Measurements from ENCODE around the gene EXOSC6. TPM values are rescaled to one million over a fixed set of nuclear protein-coding genes. Genes with fewer than 3 reads are reported as not detected.
A peak's percentile ranks its signal among the peaks of the same experiment; 100 is the strongest.
"Not testable (repeated sequence)": the region's sequence is repeated elsewhere in the genome, so short reads cannot be mapped to it uniquely, and the experiment has no call there.

Gene EXOSC6
- total and polyA plus RNA-seq, 2 experiments from 2014 or later: 13.7 to 27.8 TPM

GRCh38 chr16:70292148-70292547, 40.4 kb upstream of the EXOSC6 start:
- not testable (repeated sequence) for H3K4me1 ChIP-seq (ENCODE audit: insufficient read depth); H3K9me2 ChIP-seq (ENCODE audit: insufficient read depth); H3K4me2 ChIP-seq; ATAC-seq; H3K27me3 ChIP-seq (ENCODE audit: insufficient read depth); H3K4me3 Mint-ChIP-seq; H3F3A ChIP-seq (replicated peaks; ENCODE audit: low read depth); H3K4me3 ChIP-seq; H3K4me1 Mint-ChIP-seq; H3K9me3 Mint-ChIP-seq; H3K27ac Mint-ChIP-seq; H4K20me1 ChIP-seq (replicated peaks; ENCODE audit: insufficient read depth); H3K27ac ChIP-seq (ENCODE audit: low read depth); H3K36me3 ChIP-seq (ENCODE audit: insufficient read depth); DNase-seq (ENCODE audit: low spot score)
- H3K79me2 ChIP-seq (replicated peaks; ENCODE audit: insufficient read depth): peaks cover 20% of the 10 kb centered on the region
- H3K27me3 Mint-ChIP-seq (ENCODE audit: insufficient read depth, low read depth, poor library complexity): peaks cover 16% of the 10 kb centered on the region
- peak overlapping the region; percentile 23; the same call in 1 of the 2 replicates for H2AFZ ChIP-seq
- H3K36me3 Mint-ChIP-seq (ENCODE audit: low read depth): peaks cover 21% of the 10 kb centered on the region

DNA sequence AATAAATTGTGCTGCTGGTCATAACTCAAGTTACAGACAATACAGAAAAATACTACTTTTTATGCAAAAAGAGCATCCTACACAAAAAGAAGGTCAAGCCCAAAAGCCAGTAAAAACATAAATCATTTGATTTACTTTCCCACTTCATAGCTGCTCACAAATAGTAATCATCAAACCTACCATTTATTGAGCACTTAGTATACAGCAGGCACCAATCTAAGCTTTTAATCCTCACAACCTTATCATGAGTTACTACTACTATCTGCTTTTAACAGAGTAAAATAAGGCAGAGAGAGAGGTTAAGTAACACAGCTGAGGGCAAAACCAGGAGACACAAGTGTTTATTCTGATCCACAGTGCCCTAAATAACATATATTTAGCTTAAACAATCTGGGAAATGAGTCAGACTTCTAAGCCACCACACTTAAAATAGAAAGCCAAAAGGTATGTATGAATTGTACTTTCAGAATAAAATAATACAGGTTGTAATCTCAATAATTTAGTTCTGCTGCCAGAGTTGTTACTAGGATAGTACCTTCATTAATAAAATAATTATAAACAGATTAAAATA, 39.3 kb upstream of the EXOSC6 start:
- ATAC-seq: no peak
- H3K4me3 ChIP-seq: no peak overlapping the region
- TF ChIP-seq REST (IDR thresholded peaks at IDR 0.05; ENCODE audit: unreplicated experiment) (no peak), STAT1 (IDR thresholded peaks at IDR 0.05; ENCODE audit: unreplicated experiment) (no peak), NANOG (IDR thresholded peaks at IDR 0.05; ENCODE audit: borderline replicate concordance) (no peak), JUNB (IDR thresholded peaks at IDR 0.05; ENCODE audit: unreplicated experiment) (no peak), EZH2phosphoT487 (IDR thresholded peaks at IDR 0.05; ENCODE audit: unreplicated experiment) (no peak), ZNF331 (CRISPR knock-in tag; IDR thresholded peaks at IDR 0.05; ENCODE audit: low read depth) (no peak), POLR2AphosphoS5 (IDR thresholded peaks at IDR 0.05; ENCODE audit: low read depth) (no peak), EZH2 (IDR thresholded peaks at IDR 0.05; ENCODE audit: low read depth, unreplicated experiment) (no peak)
- TF ChIP-seq, protein P1, sequence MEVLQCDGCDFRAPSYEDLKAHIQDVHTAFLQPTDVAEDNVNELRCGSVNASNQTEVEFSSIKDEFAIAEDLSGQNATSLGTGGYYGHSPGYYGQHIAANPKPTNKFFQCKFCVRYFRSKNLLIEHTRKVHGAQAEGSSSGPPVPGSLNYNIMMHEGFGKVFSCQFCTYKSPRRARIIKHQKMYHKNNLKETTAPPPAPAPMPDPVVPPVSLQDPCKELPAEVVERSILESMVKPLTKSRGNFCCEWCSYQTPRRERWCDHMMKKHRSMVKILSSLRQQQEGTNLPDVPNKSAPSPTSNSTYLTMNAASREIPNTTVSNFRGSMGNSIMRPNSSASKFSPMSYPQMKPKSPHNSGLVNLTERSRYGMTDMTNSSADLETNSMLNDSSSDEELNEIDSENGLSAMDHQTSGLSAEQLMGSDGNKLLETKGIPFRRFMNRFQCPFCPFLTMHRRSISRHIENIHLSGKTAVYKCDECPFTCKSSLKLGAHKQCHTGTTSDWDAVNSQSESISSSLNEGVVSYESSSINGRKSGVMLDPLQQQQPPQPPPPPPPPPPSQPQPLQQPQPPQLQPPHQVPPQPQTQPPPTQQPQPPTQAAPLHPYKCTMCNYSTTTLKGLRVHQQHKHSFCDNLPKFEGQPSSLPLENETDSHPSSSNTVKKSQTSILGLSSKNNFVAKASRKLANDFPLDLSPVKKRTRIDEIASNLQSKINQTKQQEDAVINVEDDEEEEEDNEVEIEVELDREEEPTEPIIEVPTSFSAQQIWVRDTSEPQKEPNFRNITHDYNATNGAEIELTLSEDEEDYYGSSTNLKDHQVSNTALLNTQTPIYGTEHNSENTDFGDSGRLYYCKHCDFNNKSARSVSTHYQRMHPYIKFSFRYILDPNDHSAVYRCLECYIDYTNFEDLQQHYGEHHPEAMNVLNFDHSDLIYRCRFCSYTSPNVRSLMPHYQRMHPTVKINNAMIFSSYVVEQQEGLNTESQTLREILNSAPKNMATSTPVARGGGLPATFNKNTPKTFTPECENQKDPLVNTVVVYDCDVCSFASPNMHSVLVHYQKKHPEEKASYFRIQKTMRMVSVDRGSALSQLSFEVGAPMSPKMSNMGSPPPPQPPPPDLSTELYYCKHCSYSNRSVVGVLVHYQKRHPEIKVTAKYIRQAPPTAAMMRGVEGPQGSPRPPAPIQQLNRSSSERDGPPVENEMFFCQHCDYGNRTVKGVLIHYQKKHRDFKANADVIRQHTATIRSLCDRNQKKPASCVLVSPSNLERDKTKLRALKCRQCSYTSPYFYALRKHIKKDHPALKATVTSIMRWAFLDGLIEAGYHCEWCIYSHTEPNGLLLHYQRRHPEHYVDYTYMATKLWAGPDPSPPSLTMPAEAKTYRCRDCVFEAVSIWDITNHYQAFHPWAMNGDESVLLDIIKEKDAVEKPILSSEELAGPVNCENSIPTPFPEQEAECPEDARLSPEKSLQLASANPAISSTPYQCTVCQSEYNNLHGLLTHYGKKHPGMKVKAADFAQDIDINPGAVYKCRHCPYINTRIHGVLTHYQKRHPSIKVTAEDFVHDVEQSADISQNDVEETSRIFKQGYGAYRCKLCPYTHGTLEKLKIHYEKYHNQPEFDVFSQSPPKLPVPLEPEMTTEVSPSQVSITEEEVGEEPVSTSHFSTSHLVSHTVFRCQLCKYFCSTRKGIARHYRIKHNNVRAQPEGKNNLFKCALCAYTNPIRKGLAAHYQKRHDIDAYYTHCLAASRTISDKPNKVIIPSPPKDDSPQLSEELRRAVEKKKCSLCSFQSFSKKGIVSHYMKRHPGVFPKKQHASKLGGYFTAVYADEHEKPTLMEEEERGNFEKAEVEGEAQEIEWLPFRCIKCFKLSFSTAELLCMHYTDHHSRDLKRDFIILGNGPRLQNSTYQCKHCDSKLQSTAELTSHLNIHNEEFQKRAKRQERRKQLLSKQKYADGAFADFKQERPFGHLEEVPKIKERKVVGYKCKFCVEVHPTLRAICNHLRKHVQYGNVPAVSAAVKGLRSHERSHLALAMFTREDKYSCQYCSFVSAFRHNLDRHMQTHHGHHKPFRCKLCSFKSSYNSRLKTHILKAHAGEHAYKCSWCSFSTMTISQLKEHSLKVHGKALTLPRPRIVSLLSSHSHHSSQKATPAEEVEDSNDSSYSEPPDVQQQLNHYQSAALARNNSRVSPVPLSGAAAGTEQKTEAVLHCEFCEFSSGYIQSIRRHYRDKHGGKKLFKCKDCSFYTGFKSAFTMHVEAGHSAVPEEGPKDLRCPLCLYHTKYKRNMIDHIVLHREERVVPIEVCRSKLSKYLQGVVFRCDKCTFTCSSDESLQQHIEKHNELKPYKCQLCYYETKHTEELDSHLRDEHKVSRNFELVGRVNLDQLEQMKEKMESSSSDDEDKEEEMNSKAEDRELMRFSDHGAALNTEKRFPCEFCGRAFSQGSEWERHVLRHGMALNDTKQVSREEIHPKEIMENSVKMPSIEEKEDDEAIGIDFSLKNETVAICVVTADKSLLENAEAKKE (CRISPR knock-in tag; IDR thresholded peaks at IDR 0.05): no peak
- TF ChIP-seq, protein P2, sequence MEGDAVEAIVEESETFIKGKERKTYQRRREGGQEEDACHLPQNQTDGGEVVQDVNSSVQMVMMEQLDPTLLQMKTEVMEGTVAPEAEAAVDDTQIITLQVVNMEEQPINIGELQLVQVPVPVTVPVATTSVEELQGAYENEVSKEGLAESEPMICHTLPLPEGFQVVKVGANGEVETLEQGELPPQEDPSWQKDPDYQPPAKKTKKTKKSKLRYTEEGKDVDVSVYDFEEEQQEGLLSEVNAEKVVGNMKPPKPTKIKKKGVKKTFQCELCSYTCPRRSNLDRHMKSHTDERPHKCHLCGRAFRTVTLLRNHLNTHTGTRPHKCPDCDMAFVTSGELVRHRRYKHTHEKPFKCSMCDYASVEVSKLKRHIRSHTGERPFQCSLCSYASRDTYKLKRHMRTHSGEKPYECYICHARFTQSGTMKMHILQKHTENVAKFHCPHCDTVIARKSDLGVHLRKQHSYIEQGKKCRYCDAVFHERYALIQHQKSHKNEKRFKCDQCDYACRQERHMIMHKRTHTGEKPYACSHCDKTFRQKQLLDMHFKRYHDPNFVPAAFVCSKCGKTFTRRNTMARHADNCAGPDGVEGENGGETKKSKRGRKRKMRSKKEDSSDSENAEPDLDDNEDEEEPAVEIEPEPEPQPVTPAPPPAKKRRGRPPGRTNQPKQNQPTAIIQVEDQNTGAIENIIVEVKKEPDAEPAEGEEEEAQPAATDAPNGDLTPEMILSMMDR (conservative IDR thresholded peaks at IDR 0.05; ENCODE audit: low read depth in 2 of 2): no peak

More for the DNA sequence above, 39.3 kb upstream of the EXOSC6 start:
- Histone ChIP-seq H3K4me2 (no peak overlapping the region), H3K27me3 (ENCODE audit: insufficient read depth) (no peaks in the 10 kb centered on the region), H2AFZ (no peak overlapping the region), H4K20me1 (replicated peaks; ENCODE audit: insufficient read depth) (peaks cover 12% of the 10 kb centered on the region), H3K36me3 (ENCODE audit: insufficient read depth) (peaks cover 6% of the 10 kb centered on the region), H3K9me2 (ENCODE audit: insufficient read depth) (no peaks in the 10 kb centered on the region), H3K27ac (ENCODE audit: low read depth) (0 out of 2 replicates have a peak overlapping the region, but pooled peaks have one; percentile 96), H3K4me1 (ENCODE audit: insufficient read depth) (peaks cover 7% of the 10 kb centered on the region), H3K79me2 (replicated peaks; ENCODE audit: insufficient read depth) (peaks cover 31% of the 10 kb centered on the region), H3F3A (replicated peaks; ENCODE audit: low read depth) (0 out of 2 replicates have a peak, but pooled peaks cover 7% of the 10 kb centered on the region)
- Mint-ChIP-seq H3K27ac (peak overlapping the region; percentile 99; the same call in 1 of the 2 replicates), H3K27me3 (ENCODE audit: insufficient read depth, low read depth, poor library complexity) (peaks cover 19% of the 10 kb centered on the region), H3K4me3 (no peak overlapping the region), H3K9me3 (peaks cover 3% of the 10 kb centered on the region; the same call in 2 of the 3 replicates), H3K36me3 (ENCODE audit: low read depth) (peaks cover 27% of the 10 kb centered on the region), H3K4me1 (peaks cover 5% of the 10 kb centered on the region)
- DNase-seq (ENCODE audit: low spot score): no peak
